OCI-LY7 (cell line): ENCODE measurements around the gene CYP3A7. TPM values are rescaled to one million over a fixed set of nuclear protein-coding genes. Genes with fewer than 3 reads are reported as not detected.
"Not testable (repeated sequence)": the region's sequence is repeated elsewhere in the genome, so short reads cannot be mapped to it uniquely, and the experiment has no call there.

ENCODE experiments used
- BruUV-seq: library from RNA; stranded (reverse); fragments of 400-500 nt; replicated peaks from 2 replicates; lab custom pipeline; 2021; lab: Mats Ljungman, UMichigan
- CTCF ChIA-PET: fragments of 300-600 bp; sonication (Branson Sonifier 250); formaldehyde crosslinking; loops from one replicate; lab custom pipeline; 2022; ENCODE audit warnings: antibody characterized with exemption; ENCODE audit not compliant: unreplicated experiment; lab: Charles Lee
- POLR2A ChIA-PET: fragments of 300-600 bp; sonication (Branson Sonifier 250); formaldehyde crosslinking; loops from one replicate; lab custom pipeline; 2022; ENCODE audit warnings: antibody characterized with exemption; lab: Charles Lee
- DNase-seq: peaks from one replicate; pipeline ENCODE4 v3.0.0-alpha.2; 2015; ENCODE audit warnings: low spot score
- H2AFZ ChIP-seq: fragments of 200-600 bp; sonication (generic), shearing (Covaris generic); 2 replicates; pipeline ENCODE4 v1.6.1; 2014; ENCODE audit warnings: mild to moderate bottlenecking, antibody characterized with exemption, low read length, moderate library complexity
- H3K27ac ChIP-seq: fragments of 200-600 bp; sonication (generic); 2 replicates; pipeline ENCODE4 v1.5.1; 2014; ENCODE audit warnings: mixed run types, low read depth, mild to moderate bottlenecking, moderate library complexity, low read length, inconsistent platforms; ENCODE audit not compliant: poor library complexity, severe bottlenecking
- H3K36me3 ChIP-seq: fragments of 200-600 bp; sonication (generic); 2 replicates; pipeline ENCODE4 v1.6.1; 2014; ENCODE audit warnings: mild to moderate bottlenecking, antibody characterized with exemption, low read length, moderate library complexity, mixed read lengths; ENCODE audit not compliant: insufficient read depth
- H3K4me1 ChIP-seq: fragments of 200-600 bp; sonication (generic); 2 replicates; pipeline ENCODE4 v1.5.1; 2014; ENCODE audit warnings: mild to moderate bottlenecking, low read length; ENCODE audit not compliant: insufficient read depth, poor library complexity, severe bottlenecking
- H3K4me2 ChIP-seq: fragments of 200-600 bp; sonication (generic); 2 replicates; pipeline ENCODE4 v1.6.1; 2014; ENCODE audit warnings: mild to moderate bottlenecking, low read length
- H3K4me3 ChIP-seq: fragments of 200-600 bp; sonication (generic); 2 replicates; pipeline ENCODE4 v1.5.1; 2014; ENCODE audit warnings: mild to moderate bottlenecking, low read depth, low read length; ENCODE audit not compliant: poor library complexity, severe bottlenecking
- H3K79me2 ChIP-seq: fragments of 200-600 bp; sonication (generic); 2 replicates; pipeline ENCODE4 v1.6.1; 2016; ENCODE audit warnings: low read depth, mild to moderate bottlenecking, low read length, moderate library complexity, mixed read lengths; ENCODE audit not compliant: insufficient read depth
- H3K9me2 ChIP-seq: fragments of 200-600 bp; sonication (generic); 2 replicates; pipeline ENCODE4 v1.6.1; 2016; ENCODE audit warnings: mild to moderate bottlenecking, low read length, mixed read lengths; ENCODE audit not compliant: insufficient read depth
- H3K9me3 ChIP-seq: fragments of 200-600 bp; sonication (generic); 2 replicates; pipeline ENCODE4 v1.6.1; 2014; ENCODE audit warnings: mild to moderate bottlenecking, mixed run types, low read length, mixed read lengths
- H4K20me1 ChIP-seq: fragments of 200-600 bp; sonication (generic); 2 replicates; pipeline ENCODE4 v1.6.1; 2014; ENCODE audit warnings: mild to moderate bottlenecking, antibody characterized with exemption, low read length, moderate library complexity, mixed read lengths; ENCODE audit not compliant: insufficient read depth
- EZH2phosphoT487 ChIP-seq: fragments of 200-600 bp; sonication (generic); IDR thresholded peaks from 2 replicates; pipeline ENCODE4 v1.6.1; 2018; ENCODE audit warnings: low read depth, borderline replicate concordance, mild to moderate bottlenecking, mixed run types, antibody characterized with exemption, low read length, moderate library complexity, mixed read lengths
- intact Hi-C: fragments of 100-400 bp; cut with micrococcal nuclease; formaldehyde crosslinking; loops from one replicate; pipeline ENCODE4 v1.10.0; 2022; ENCODE audit not compliant: unreplicated experiment
- total RNA-seq, 2 experiments: library from RNA; depleted of rRNA in 1 of 2; stranded (reverse); fragments of >200 nt in 1 of 2; shearing (Covaris generic) in 1 of 2; gene quantifications; 2 replicates each; pipeline ENCODE4 v1.2.3, GENCODE V29; 2014 to 2022
- TF ChIP-seq, protein P1 (sequence below): fragments of 200-600 bp; sonication (generic); conservative IDR thresholded peaks from 2 replicates; pipeline ENCODE4 v1.5.1; 2014; ENCODE audit warnings: mild to moderate bottlenecking, antibody characterized with exemption, low read length, moderate library complexity, mixed read lengths

CYP3A7 gene
- total RNA-seq, 2 experiments from 2014 or later: not detected

DNA sequence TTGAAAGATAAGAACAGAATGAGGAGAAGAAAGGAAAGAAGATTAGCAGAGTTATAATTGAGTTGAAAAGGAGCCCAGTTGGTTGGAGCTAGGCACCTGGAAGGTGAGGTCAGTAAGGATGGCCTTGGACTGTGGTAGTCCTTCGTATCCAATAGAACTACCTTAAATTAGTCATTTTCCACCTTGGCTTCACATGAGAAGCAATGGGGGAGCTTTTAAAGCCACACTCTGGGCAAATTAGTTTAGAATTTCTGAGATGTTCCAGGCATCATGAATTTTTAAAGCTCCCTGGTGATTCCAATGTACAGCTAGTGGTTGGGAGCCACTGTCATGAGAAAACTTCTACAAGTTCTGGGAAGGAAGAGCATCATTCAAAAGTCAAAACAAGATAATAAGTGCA, 27.9 kb downstream of the CYP3A7 start:
- Histone ChIP-seq H3K79me2 (no peaks in the 10 kb centered on the region), H3K9me2 (no peaks in the 10 kb centered on the region), H3K4me3 (no peak overlapping the region), H3K27ac (no peak overlapping the region), H3K4me1 (no peaks in the 10 kb centered on the region), H3K9me3 (no peaks in the 10 kb centered on the region), H3K4me2 (no peak overlapping the region), H2AFZ (no peak overlapping the region), H4K20me1 (no peaks in the 10 kb centered on the region), H3K36me3 (no peaks in the 10 kb centered on the region)
- CTCF ChIA-PET: no interaction called here
- no TSS peak for BruUV-seq
- no peak for DNase-seq
- TF ChIP-seq, protein P1, sequence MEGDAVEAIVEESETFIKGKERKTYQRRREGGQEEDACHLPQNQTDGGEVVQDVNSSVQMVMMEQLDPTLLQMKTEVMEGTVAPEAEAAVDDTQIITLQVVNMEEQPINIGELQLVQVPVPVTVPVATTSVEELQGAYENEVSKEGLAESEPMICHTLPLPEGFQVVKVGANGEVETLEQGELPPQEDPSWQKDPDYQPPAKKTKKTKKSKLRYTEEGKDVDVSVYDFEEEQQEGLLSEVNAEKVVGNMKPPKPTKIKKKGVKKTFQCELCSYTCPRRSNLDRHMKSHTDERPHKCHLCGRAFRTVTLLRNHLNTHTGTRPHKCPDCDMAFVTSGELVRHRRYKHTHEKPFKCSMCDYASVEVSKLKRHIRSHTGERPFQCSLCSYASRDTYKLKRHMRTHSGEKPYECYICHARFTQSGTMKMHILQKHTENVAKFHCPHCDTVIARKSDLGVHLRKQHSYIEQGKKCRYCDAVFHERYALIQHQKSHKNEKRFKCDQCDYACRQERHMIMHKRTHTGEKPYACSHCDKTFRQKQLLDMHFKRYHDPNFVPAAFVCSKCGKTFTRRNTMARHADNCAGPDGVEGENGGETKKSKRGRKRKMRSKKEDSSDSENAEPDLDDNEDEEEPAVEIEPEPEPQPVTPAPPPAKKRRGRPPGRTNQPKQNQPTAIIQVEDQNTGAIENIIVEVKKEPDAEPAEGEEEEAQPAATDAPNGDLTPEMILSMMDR: no peak
- no peak for TF ChIP-seq EZH2phosphoT487
- POLR2A ChIA-PET: no interaction called here
- intact Hi-C loops: no loop called here

DNA sequence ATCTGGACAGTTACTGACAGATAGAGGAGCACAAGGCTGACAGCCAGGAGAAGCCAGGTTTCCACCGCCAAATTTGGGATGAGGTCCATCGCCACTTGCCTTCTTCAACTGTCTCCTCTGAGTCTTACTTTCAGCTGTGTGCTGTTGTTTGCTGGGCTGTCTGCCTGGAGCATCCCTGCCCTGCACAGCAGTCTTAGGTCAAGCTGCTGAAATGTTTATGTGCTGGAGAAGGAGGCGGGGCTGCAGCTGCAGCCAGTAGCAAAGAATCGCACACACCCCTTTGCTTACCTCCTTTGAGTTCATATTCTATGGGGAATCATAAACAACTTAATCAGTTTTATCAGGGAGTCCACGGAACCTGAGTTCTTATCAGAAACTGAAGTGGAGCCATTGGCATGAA, 35.0 kb downstream of the CYP3A7 start:
- Histone ChIP-seq H3K4me3 (no peak overlapping the region), H2AFZ (no peak overlapping the region), H4K20me1 (no peaks in the 10 kb centered on the region), H3K36me3 (no peaks in the 10 kb centered on the region), H3K79me2 (no peaks in the 10 kb centered on the region), H3K4me1 (no peaks in the 10 kb centered on the region), H3K27ac (no peak overlapping the region), H3K9me3 (no peaks in the 10 kb centered on the region), H3K9me2 (no peaks in the 10 kb centered on the region), H3K4me2 (no peak overlapping the region)
- no peak for TF ChIP-seq EZH2phosphoT487
- TF ChIP-seq, protein P1: no peak
- ChIA-PET POLR2A (no interaction called here), CTCF (no interaction called here)
- no peak for DNase-seq
- intact Hi-C loops: no loop called here
- BruUV-seq: no TSS peak

DNA sequence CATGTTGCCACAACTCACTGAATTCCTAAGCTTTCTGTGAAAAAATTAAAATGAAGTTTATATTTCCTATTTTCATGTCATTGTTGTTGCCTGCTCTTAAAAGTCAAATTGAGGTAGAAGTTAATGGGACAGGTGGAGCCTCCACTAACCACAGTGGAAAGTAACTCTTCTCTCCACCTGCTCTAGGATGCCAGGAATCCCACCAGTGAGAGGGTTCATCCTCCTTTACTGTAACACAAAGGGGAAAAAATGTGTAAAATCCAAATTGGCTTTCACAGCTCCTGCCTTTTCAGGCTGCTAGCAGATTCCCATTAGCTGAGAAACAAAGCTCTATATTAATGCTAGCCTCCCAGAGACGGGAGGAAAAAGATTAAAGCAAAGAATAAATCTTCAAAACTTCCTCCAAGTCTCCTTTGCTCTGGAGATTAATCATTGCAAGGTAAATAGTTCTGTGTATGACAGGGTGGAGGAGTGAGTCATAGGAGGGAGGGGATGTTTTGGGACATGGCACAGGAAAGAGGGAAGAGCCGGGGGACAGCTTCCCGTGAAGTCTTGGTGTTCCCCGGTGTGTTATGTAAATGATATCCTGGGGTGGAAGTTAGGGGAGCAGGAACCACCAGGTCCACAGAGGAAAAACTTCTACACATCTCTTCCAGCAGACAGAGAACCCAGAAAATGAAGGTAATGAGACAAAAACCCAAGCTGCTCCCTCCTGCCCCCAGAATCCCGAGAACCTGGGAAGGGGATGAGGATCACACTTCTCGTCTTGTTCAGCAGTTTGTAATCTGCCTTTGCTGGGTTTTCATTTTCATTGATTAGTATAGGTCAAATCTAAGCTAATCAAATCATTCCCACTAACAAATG, 35.9 kb downstream of the CYP3A7 start:
- intact Hi-C loops, H3K4me3 ChIP-seq, H3K9me2 ChIP-seq, H3K9me3 ChIP-seq, H2AFZ ChIP-seq, DNase-seq, H3K4me1 ChIP-seq, POLR2A ChIA-PET, H3K27ac ChIP-seq, H3K4me2 ChIP-seq, CTCF ChIA-PET, H3K79me2 ChIP-seq, H4K20me1 ChIP-seq, BruUV-seq, H3K36me3 ChIP-seq: not testable (repeated sequence)
